Activated naive CD8-positive, alpha-beta T cell treated with anti-CD3 and anti-CD28 coated beads, Interleukin-2, amount 10 ng/mL, durations not matched to agents 7 days and 5 days (primary cell): Measurements from ENCODE around the gene PRSS21. TPM values are rescaled to one million over a fixed set of nuclear protein-coding genes. Genes with fewer than 3 reads are reported as not detected.

Experiments
- ATAC-seq: fragments of 150-1000 bp; cut with Tn5 transposase; one replicate; pipeline ENCODE4 v1.10.0; 2021; ENCODE audit warnings: low read depth, moderate library complexity
- POLR2A ChIA-PET: fragments of 350-600 bp; sonication (Branson Sonifier 250); formaldehyde crosslinking; loops from one replicate; lab custom pipeline; 2021; ENCODE audit warnings: antibody characterized with exemption; lab: Charles Lee
- DNase-seq: peaks from one replicate; pipeline ENCODE4 v3.0.0; 2021
- H3K27ac Mint-ChIP-seq: one replicate; pipeline ENCODE4 v1.8.0; 2022; ENCODE audit warnings: mild to moderate bottlenecking, mixed read lengths
- H3K27me3 Mint-ChIP-seq: one replicate; pipeline ENCODE4 v1.8.0; 2022; ENCODE audit warnings: mild to moderate bottlenecking, moderate library complexity, mixed read lengths
- H3K36me3 Mint-ChIP-seq: one replicate; pipeline ENCODE4 v1.8.0; 2021; ENCODE audit warnings: mild to moderate bottlenecking, mixed read lengths
- H3K4me1 Mint-ChIP-seq: one replicate; pipeline ENCODE4 v1.8.0; 2021; ENCODE audit warnings: mixed read lengths
- H3K4me3 Mint-ChIP-seq: one replicate; pipeline ENCODE4 v1.8.0; 2022; ENCODE audit warnings: mild to moderate bottlenecking, moderate library complexity, mixed read lengths
- H3K9me3 Mint-ChIP-seq: one replicate; pipeline ENCODE4 v1.8.0; 2021; ENCODE audit warnings: mixed read lengths
- total RNA-seq, 2 experiments: library from RNA; stranded (reverse); gene quantifications; one replicate each; pipeline ENCODE4 v1.2.3, GENCODE V29; 2021

The PRSS21 gene
- total RNA-seq, 2 experiments from 2014 or later = 5.6 to 6.9 TPM

- H3K4me1 Mint-ChIP-seq = no peaks in the 10 kb centered on the region
- POLR2A ChIA-PET = interaction anchor here (0.6 to 0.7 kb wide), 3 partner anchors 40 to 1365 kb away, joined by 3 to 6 read pairs (median 4); no protein-coding TSS in a partner anchor
- H3K36me3 Mint-ChIP-seq = no peaks in the 10 kb centered on the region
- no peaks in the 10 kb centered on the region for H3K9me3 Mint-ChIP-seq
- no peaks in the 10 kb centered on the region for H3K27me3 Mint-ChIP-seq
- H3K4me3 Mint-ChIP-seq = no peak overlapping the region
- no peak overlapping the region for H3K27ac Mint-ChIP-seq
- ATAC-seq = no peak
- DNase-seq = peak; percentile 23
Observed at GRCh38 chr16:2827831-2828520, 10.9 kb downstream of the PRSS21 start.

- no peaks in the 10 kb centered on the region for H3K9me3 Mint-ChIP-seq
- POLR2A ChIA-PET = interaction anchor here (0.6 kb wide), 1 partner anchor 49 kb away, joined by 4 read pairs; no protein-coding TSS in a partner anchor
Observed at GRCh38 chr16:2828521-2828840, 11.4 kb downstream of the PRSS21 start.

GRCh38 chr16:2828876-2829430 is 11.9 kb downstream of the PRSS21 start:
- Mint-ChIP-seq H3K4me3 (no peak overlapping the region), H3K36me3 (no peaks in the 10 kb centered on the region), H3K27me3 (no peaks in the 10 kb centered on the region), H3K27ac (no peak overlapping the region), H3K9me3 (no peaks in the 10 kb centered on the region), H3K4me1 (no peaks in the 10 kb centered on the region)
- DNase-seq (no peak), ATAC-seq (no peak)
- POLR2A ChIA-PET = no interaction called here

More at GRCh38 chr16:2828521-2828840, 11.4 kb downstream of the PRSS21 start:
- Mint-ChIP-seq H3K4me1 (no peaks in the 10 kb centered on the region), H3K27me3 (no peaks in the 10 kb centered on the region), H3K4me3 (no peak overlapping the region), H3K36me3 (no peaks in the 10 kb centered on the region), H3K27ac (no peak overlapping the region)
- no peak for DNase-seq
- no peak for ATAC-seq

- Mint-ChIP-seq H3K4me3 (peak within 1 kb of the TSS; percentile 49), H3K36me3 (no peaks in the 10 kb centered on the region), H3K27me3 (no peaks in the 10 kb centered on the region), H3K27ac (peak within 1 kb of the TSS; percentile 65), H3K9me3 (no peaks in the 10 kb centered on the region), H3K4me1 (no peaks in the 10 kb centered on the region)
- POLR2A ChIA-PET = interaction anchor here (0.6 to 0.8 kb wide), 2 partner anchors 30 to 52 kb away, joined by 3 read pairs; no protein-coding TSS in a partner anchor
- ATAC-seq = peak; percentile 72
- no peak for DNase-seq
Observed at GRCh38 chr16:2829501-2830354, 12.7 kb downstream of the PRSS21 start, which contains the start of gene ZG16B. Gene ZG16B, plus strand, starts transcription at chr16:2830303. Its CDS starts 139 bp downstream, at chr16:2830442.

- Mint-ChIP-seq H3K4me3 (peak overlapping the region; percentile 49), H3K9me3 (no peaks in the 10 kb centered on the region), H3K4me1 (peaks cover under 1% of the 10 kb centered on the region), H3K27me3 (no peaks in the 10 kb centered on the region), H3K36me3 (no peaks in the 10 kb centered on the region), H3K27ac (peak overlapping the region; percentile 30)
- ATAC-seq (no peak), DNase-seq (no peak)
- POLR2A ChIA-PET = interaction anchor here (0.6 to 0.8 kb wide), 2 partner anchors 30 to 51 kb away, joined by 3 read pairs; no protein-coding TSS in a partner anchor
Observed at GRCh38 chr16:2830355-2830695, 13.3 kb downstream of the PRSS21 start.

- Mint-ChIP-seq H3K27me3 (no peaks in the 10 kb centered on the region), H3K4me3 (no peak overlapping the region), H3K9me3 (no peaks in the 10 kb centered on the region), H3K27ac (no peak overlapping the region), H3K4me1 (peaks cover 2% of the 10 kb centered on the region), H3K36me3 (no peaks in the 10 kb centered on the region)
- DNase-seq (no peak), ATAC-seq (no peak)
- POLR2A ChIA-PET = no interaction called here
Observed at GRCh38 chr16:2831203-2831602, 14.2 kb downstream of the PRSS21 start.

- DNase-seq = no peak
- POLR2A ChIA-PET = no interaction called here
- peaks cover 5% of the 10 kb centered on the region for H3K27me3 Mint-ChIP-seq
- no peak overlapping the region for H3K27ac Mint-ChIP-seq
- H3K4me1 Mint-ChIP-seq = peaks cover 4% of the 10 kb centered on the region
- H3K36me3 Mint-ChIP-seq = no peaks in the 10 kb centered on the region
- H3K4me3 Mint-ChIP-seq = no peak overlapping the region
- H3K9me3 Mint-ChIP-seq = no peaks in the 10 kb centered on the region
- ATAC-seq = no peak
Observed at GRCh38 chr16:2833776-2834175, 16.7 kb downstream of the PRSS21 start.

GRCh38 chr16:2834968-2835367 is 17.9 kb downstream of the PRSS21 start:
- no peaks in the 10 kb centered on the region for H3K9me3 Mint-ChIP-seq
- no peaks in the 10 kb centered on the region for H3K36me3 Mint-ChIP-seq
- peaks cover 5% of the 10 kb centered on the region for H3K27me3 Mint-ChIP-seq
- POLR2A ChIA-PET = no interaction called here
- peaks cover 10% of the 10 kb centered on the region for H3K4me1 Mint-ChIP-seq
- no peak for DNase-seq
- no peak overlapping the region for H3K27ac Mint-ChIP-seq
- H3K4me3 Mint-ChIP-seq = no peak overlapping the region
- ATAC-seq = no peak

- DNase-seq = no peak
- Mint-ChIP-seq H3K27me3 (peaks cover 5% of the 10 kb centered on the region), H3K4me3 (no peak overlapping the region), H3K4me1 (peaks cover 10% of the 10 kb centered on the region), H3K9me3 (no peaks in the 10 kb centered on the region), H3K27ac (no peak overlapping the region), H3K36me3 (no peaks in the 10 kb centered on the region)
- POLR2A ChIA-PET = no interaction called here
- ATAC-seq = no peak
Observed at GRCh38 chr16:2835638-2836493, 18.8 kb downstream of the PRSS21 start.

GRCh38 chr16:2836646-2837508 is 19.8 kb downstream of the PRSS21 start:
- Mint-ChIP-seq H3K27me3 (peaks cover 5% of the 10 kb centered on the region), H3K36me3 (no peaks in the 10 kb centered on the region), H3K9me3 (no peaks in the 10 kb centered on the region), H3K4me3 (no peak overlapping the region), H3K27ac (no peak overlapping the region), H3K4me1 (peaks cover 12% of the 10 kb centered on the region)
- ATAC-seq = no peak
- POLR2A ChIA-PET = no interaction called here
- DNase-seq = no peak

- H3K4me1 Mint-ChIP-seq = peaks cover 20% of the 10 kb centered on the region
- H3K4me3 Mint-ChIP-seq = no peak overlapping the region
- no peaks in the 10 kb centered on the region for H3K36me3 Mint-ChIP-seq
- DNase-seq = peak; percentile 73
- H3K9me3 Mint-ChIP-seq = no peaks in the 10 kb centered on the region
- peak overlapping the region; percentile 15 for H3K27ac Mint-ChIP-seq
- POLR2A ChIA-PET = interaction anchor here (0.5 to 2.2 kb wide), 2 partner anchors 29 to 167 kb away, joined by 3 to 19 read pairs; no protein-coding TSS in a partner anchor
- peaks cover 5% of the 10 kb centered on the region for H3K27me3 Mint-ChIP-seq
- peak; percentile 76 for ATAC-seq
Observed at GRCh38 chr16:2838928-2839327, 21.9 kb downstream of the PRSS21 start.
